Measurements from ENCODE around the gene PYGO2. TPM values are rescaled to one million over a fixed set of nuclear protein-coding genes. Genes with fewer than 3 reads are reported as not detected.

The PYGO2 gene
- total RNA-seq, 1 experiment from 2014 or later = 37.4 TPM

DNA sequence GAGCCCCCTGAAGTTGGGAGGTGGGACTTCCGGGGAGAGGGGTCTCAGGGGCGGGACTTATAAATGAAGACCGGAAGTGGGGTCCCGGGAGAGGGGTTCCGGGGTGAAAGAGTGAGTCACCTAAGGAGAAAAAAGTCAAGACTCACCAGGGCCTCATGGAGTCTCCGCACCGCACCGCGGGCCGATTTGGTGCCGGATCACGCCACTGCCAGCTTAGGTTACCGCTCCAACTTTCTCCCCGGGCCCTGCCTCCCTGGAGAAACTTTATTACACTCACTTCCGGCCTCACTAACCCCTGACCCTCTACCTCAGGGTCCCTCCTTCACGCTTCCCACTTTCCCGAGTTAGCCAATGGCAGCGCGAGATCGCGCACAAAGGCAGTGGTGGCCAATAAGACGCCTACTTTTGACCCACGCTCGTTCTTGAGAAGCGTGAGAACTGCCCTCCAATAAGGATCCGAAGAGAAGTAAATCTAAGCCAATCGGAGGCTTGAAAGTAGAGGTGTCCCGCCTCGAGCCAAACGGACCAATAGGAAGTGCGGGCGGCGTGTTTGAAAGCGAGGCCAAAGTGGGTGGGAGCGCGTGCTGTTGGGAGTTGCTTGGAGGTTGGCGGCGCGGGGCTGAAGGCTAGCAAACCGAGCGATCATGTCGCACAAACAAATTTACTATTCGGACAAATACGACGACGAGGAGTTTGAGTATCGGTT lies 12.7 kb upstream of the PYGO2 start, which contains the start of gene CKS1B (continued):
- TF ChIP-seq IRF2 (CRISPR knock-in tag; IDR thresholded peaks at IDR 0.05; ENCODE audit: borderline replicate concordance, low read depth) (no peak), ZNF425 (CRISPR knock-in tag; conservative IDR thresholded peaks at IDR 0.05) (no peak), ATF2 (CRISPR knock-in tag; IDR thresholded peaks at IDR 0.05; ENCODE audit: borderline replicate concordance, low read depth) (no peak), ESRRA (CRISPR knock-in tag; IDR thresholded peaks at IDR 0.05; ENCODE audit: borderline replicate concordance) (no peak), USF2 (CRISPR knock-in tag; IDR thresholded peaks at IDR 0.05) (no peak), MYBL2 (CRISPR knock-in tag; IDR thresholded peaks at IDR 0.05) (peak; percentile 98), RELA (CRISPR knock-in tag; IDR thresholded peaks at IDR 0.05; ENCODE audit: borderline replicate concordance) (no peak), NFATC4 (CRISPR knock-in tag; IDR thresholded peaks at IDR 0.05) (no peak), TEAD4 (CRISPR knock-in tag; IDR thresholded peaks at IDR 0.05) (no peak), USF1 (CRISPR knock-in tag; IDR thresholded peaks at IDR 0.05) (peak; percentile 35; the same call in 1 of the 2 replicates), PRRX2 (CRISPR knock-in tag; IDR thresholded peaks at IDR 0.05) (no peak), ATF1 (CRISPR knock-in tag; IDR thresholded peaks at IDR 0.05) (no peak), JUN (CRISPR knock-in tag; IDR thresholded peaks at IDR 0.05) (no peak), ZNF263 (CRISPR knock-in tag; IDR thresholded peaks at IDR 0.05; ENCODE audit: low read depth) (no peak), KAT7 (CRISPR knock-in tag; IDR thresholded peaks at IDR 0.05; ENCODE audit: borderline replicate concordance) (no peak), ERG (CRISPR knock-in tag; IDR thresholded peaks at IDR 0.05) (no peak), ZNF219 (CRISPR knock-in tag; IDR thresholded peaks at IDR 0.05; ENCODE audit: borderline replicate concordance) (no peak), E2F4 (CRISPR knock-in tag; IDR thresholded peaks at IDR 0.05; ENCODE audit: borderline replicate concordance, low read depth) (peak; percentile 96), ZNF423 (CRISPR knock-in tag; IDR thresholded peaks at IDR 0.05) (no peak), SP1 (CRISPR knock-in tag; conservative IDR thresholded peaks at IDR 0.05) (peak; percentile 69), ZNF232 (CRISPR knock-in tag; IDR thresholded peaks at IDR 0.05) (peak; percentile 67; the same call in 1 of the 2 replicates), MXD4 (CRISPR knock-in tag; IDR thresholded peaks at IDR 0.05; ENCODE audit: borderline replicate concordance) (no peak)
- TF ChIP-seq, protein P1, sequence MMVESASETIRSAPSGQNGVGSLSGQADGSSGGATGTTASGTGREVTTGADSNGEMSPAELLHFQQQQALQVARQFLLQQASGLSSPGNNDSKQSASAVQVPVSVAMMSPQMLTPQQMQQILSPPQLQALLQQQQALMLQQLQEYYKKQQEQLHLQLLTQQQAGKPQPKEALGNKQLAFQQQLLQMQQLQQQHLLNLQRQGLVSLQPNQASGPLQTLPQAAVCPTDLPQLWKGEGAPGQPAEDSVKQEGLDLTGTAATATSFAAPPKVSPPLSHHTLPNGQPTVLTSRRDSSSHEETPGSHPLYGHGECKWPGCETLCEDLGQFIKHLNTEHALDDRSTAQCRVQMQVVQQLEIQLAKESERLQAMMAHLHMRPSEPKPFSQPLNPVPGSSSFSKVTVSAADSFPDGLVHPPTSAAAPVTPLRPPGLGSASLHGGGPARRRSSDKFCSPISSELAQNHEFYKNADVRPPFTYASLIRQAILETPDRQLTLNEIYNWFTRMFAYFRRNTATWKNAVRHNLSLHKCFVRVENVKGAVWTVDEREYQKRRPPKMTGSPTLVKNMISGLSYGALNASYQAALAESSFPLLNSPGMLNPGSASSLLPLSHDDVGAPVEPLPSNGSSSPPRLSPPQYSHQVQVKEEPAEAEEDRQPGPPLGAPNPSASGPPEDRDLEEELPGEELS (CRISPR knock-in tag; IDR thresholded peaks at IDR 0.05) = no peak
- TF ChIP-seq, protein P2, sequence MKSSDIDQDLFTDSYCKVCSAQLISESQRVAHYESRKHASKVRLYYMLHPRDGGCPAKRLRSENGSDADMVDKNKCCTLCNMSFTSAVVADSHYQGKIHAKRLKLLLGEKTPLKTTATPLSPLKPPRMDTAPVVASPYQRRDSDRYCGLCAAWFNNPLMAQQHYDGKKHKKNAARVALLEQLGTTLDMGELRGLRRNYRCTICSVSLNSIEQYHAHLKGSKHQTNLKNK (CRISPR knock-in tag; IDR thresholded peaks at IDR 0.05) = no peak
- TF ChIP-seq, protein P3, sequence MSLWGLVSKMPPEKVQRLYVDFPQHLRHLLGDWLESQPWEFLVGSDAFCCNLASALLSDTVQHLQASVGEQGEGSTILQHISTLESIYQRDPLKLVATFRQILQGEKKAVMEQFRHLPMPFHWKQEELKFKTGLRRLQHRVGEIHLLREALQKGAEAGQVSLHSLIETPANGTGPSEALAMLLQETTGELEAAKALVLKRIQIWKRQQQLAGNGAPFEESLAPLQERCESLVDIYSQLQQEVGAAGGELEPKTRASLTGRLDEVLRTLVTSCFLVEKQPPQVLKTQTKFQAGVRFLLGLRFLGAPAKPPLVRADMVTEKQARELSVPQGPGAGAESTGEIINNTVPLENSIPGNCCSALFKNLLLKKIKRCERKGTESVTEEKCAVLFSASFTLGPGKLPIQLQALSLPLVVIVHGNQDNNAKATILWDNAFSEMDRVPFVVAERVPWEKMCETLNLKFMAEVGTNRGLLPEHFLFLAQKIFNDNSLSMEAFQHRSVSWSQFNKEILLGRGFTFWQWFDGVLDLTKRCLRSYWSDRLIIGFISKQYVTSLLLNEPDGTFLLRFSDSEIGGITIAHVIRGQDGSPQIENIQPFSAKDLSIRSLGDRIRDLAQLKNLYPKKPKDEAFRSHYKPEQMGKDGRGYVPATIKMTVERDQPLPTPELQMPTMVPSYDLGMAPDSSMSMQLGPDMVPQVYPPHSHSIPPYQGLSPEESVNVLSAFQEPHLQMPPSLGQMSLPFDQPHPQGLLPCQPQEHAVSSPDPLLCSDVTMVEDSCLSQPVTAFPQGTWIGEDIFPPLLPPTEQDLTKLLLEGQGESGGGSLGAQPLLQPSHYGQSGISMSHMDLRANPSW (CRISPR knock-in tag; conservative IDR thresholded peaks at IDR 0.05; ENCODE audit: low read depth) = no peak

Measured in WTC11 (cell line).